ENCODE measurements around the gene IVNS1ABP.

The IVNS1ABP gene

DNA sequence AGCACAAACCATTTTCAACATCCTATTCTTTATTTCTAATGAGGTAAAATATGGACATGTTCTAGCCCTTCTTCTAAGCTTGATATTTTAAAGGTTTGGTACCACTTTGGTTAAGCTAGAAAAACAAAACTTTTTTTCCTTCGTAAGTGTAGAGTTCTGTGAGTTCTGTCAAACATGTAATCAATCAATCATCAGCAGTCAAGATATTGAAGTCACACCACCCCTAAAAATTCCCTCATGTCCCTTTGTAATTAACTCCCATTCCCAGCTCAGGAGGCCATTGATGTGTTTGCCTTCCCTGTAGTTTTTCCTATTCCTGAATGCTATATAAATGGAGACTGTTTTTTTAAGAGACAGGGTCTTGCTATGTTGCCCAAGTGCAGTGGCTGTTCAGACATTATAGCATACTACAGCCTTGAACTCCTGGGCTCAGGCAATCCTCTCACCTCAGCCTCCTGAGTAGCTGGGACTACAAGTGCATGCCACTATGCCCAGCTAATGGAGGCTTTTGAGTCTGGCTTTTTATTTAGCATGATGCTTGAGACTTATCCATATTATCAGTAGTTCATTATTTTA, 23.0 kb downstream of the IVNS1ABP start:
- DNase-seq (ENCODE audit: low read depth, low spot score): no peak

DNA sequence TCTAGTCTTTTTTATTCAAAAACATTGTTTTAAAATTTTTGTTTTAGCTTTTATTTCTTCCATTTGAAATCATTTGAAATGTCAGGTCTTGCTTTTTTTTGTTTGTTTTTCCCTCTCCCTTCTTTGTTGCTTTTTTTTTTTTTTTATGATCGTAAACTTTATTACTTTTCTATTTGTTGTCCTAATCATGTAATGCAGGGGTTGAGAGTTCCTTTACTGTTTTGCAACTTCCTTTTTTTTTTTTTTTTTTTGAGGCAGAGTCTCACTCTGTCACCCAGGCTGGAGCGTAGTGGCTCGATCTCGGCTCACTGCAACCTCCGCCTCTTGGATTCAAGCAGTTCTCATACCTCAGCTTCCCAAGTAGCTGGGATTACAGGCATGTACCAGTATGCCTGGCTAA, 24.8 kb downstream of the IVNS1ABP start:
- no peak for DNase-seq (ENCODE audit: low read depth, low spot score)

DNA sequence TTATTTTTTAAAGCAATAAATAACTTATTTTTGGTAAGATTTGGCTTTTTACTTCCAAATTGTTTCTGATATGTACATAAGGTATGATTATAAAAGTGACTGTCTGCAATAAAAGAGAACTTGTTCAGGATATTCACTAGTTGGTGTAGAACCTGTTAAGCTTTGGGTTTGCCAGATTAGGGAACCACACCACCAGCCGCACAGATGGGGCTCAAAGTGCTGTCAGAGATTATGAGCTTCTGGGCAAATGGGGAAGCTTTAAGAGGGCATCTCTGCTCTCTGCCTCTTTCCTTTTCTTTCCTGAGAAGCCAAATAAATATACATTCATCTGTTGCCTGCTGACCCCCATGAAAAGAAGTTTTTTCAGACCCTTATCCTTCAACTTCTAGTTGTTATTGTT, 25.4 kb downstream of the IVNS1ABP start:
- DNase-seq (ENCODE audit: low read depth, low spot score): no peak

GRCh38 chr1:185291159-185291558, 25.9 kb downstream of the IVNS1ABP start:
- no peak for DNase-seq (ENCODE audit: low read depth, low spot score)

DNA sequence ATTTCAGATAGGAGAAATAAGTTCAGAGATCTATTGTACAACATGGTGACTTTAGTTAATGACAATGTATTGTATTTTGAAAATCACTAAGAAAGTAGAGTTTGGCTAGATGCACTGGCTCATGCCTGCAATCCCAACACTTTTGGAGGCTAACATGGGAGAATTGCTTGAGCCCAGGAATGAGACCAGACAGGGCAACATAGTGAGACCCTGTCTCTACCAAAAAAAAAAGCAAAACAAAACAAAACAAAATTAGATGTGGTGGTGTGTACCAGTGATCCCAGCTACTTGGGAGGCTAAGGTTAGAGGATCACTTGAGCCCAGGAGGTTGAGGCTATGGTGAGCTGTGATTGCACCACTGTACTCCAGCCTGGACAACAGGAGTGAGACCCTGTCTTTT, 27.2 kb downstream of the IVNS1ABP start:
- no peak for DNase-seq (ENCODE audit: low read depth, low spot score)

DNA sequence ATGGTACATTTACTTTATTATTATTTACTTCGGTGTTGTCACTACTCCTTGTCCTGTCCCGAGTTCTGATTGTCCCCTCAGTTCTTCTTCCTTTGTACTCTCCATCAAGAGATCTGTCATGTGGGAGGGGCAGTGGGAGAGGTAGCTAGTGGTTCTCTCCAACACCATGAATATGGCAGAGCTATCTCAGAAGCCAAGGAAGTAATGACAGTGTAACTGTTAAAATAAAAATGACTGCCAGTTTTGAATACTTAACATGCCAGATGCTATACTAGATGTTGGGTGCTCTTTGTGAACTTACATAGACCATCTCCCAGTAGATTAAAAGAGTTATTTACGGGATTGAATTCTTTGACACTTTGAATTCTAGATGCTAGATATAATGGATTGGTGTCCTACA, 28.6 kb downstream of the IVNS1ABP start:
- no peak for DNase-seq (ENCODE audit: low read depth, low spot score)

DNA sequence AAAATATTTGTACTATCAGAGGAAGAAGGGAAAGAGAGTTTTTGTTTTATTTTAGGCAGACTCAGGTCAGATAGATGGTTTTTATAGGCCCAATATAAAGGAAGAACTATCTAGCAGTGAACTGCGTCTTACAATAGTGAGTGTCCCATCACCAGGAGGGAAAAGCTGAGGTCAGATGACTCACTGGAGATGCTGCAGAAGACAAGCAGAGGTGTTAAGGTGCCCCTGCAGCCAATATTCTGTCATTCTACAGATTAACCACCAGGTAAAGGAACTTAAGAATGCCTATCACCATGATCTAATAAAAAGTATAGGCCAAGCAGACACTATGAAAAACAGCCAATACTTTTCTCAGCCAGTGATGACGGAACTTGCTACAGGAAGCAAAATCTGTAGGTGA, 29.6 kb downstream of the IVNS1ABP start:
- DNase-seq (ENCODE audit: low read depth, low spot score): no peak

DNA sequence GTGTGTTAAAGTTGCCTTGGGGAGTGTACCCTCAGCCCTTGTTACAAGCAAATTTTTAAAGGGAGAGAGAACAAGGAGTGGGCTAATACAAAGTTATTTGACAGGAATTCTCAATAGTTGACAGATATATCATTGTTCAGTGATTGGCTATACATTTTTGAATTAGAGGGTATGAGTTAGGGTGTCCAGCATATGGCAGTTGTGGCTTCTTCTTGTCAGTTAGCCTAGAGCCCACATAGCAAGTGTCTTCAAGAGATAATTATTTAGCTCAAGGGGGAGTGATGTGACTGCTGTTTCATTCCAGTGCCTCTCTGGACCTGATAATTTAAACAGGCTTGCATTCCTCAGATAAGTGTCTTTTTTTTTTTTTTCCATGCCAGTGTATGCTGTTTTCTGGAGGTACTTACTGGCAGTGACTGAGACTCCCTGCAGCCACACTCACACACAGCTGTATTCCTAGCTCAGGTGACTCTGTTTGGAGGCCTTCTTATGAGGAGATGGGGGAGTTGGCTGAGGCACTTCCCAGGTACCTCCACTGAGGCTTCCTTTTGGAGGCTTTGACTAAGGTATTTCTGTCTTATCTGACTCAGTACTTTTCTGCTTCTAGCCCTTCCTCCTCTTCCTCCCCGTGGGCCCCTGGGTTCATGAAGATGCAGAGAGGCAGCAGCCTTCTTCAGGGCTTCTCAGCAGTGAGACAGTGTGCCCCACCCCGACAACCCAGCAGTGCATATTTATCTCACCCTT, 32.3 kb downstream of the IVNS1ABP start:
- DNase-seq (ENCODE audit: low read depth, low spot score): peak; percentile 65

DNA sequence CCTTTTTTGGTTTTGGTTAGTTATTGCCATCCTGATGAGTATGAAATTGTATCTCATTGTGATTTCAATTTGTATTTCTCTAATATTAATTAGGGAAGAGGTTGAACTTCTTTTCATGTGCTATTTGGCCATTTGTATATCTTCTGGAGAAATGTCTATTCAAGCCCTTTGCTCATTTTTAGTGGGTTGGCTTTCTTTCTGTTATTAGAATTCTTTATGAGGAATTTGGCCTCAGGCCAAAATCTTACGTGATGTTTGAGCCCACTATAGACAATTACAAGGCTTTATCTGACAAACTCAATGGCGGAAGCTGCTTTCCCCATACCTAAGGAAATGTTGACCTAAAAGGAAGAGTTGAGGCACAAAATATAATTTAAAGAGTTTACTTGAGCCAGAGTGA, 32.9 kb downstream of the IVNS1ABP start:
- DNase-seq (ENCODE audit: low read depth, low spot score): no peak

- no peak for DNase-seq (ENCODE audit: low read depth, low spot score)
Measured at GRCh38 chr1:185281245-185281644, 35.8 kb downstream of the IVNS1ABP start.

- no peak for DNase-seq (ENCODE audit: low read depth, low spot score)
Measured at GRCh38 chr1:185280589-185280988, 36.5 kb downstream of the IVNS1ABP start.

DNA sequence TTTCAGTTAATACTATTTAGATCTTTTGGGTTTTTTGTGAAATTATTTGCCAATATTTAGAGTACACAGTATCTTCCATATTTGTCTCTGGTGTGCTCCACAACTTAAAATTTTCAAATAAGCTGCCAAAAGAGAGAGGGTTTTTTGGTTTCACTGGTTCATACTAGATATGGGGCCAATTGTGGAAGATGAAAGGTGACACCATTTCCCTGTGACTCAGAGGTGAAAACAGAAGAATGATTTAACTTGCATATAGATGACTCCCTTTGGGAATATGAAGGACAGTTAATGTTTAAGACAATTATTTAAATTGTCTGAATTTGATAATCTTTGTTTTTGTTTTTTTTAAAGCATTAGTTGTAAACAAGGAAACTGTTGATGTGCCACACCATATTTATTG, 37.5 kb downstream of the IVNS1ABP start:
- no peak for DNase-seq (ENCODE audit: low read depth, low spot score)

- DNase-seq (ENCODE audit: low read depth, low spot score): no peak
Measured at GRCh38 chr1:185271921-185272320, 45.1 kb downstream of the IVNS1ABP start.

- no peak for DNase-seq (ENCODE audit: low read depth, low spot score)
Measured at GRCh38 chr1:185268352-185268751, 48.7 kb downstream of the IVNS1ABP start.

- DNase-seq (ENCODE audit: low read depth, low spot score): no peak
Measured at GRCh38 chr1:185267701-185268100, 49.3 kb downstream of the IVNS1ABP start.

DNA sequence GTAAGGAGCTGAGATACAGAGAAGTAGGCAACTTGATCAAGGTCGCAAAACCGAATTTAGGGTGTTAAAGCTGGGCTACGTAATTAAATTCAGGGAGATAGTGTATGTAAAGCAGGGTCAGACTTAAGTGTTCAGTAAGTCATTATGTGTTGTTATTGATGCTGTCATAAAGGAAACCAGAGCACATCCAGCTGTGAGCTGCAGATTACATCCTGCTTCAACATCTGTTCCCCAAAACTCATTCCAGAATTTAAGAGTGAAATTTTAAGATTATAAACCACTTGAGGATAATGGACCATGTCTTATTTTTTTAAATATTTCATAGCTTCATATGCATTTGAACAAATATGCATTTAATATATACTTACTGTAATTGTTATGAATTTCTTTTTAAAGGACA, 49.7 kb downstream of the IVNS1ABP start:
- no peak for DNase-seq (ENCODE audit: low read depth, low spot score)

DNA sequence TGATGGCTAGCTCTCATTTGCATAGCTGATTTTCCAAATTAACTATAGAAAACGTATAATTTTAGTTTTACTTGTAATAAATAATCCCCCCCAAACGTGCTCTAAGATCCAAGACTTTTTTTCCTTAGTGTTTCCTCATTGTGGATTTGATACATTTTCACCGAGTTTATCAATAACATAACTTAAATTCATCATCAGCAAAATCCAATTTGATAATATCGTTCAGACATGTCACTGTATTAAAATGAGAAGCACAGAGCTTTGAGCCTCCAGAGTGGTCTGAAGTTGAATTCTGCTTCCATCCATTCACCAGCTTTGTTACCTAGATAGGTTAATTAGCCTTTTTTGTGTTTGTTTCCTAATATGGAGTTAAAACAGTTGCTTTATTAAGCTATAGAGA, 51.7 kb downstream of the IVNS1ABP start:
- no peak for DNase-seq (ENCODE audit: low read depth, low spot score)

- no peak for DNase-seq (ENCODE audit: low read depth, low spot score)
Measured at GRCh38 chr1:185263780-185264179, 53.3 kb downstream of the IVNS1ABP start.

DNA sequence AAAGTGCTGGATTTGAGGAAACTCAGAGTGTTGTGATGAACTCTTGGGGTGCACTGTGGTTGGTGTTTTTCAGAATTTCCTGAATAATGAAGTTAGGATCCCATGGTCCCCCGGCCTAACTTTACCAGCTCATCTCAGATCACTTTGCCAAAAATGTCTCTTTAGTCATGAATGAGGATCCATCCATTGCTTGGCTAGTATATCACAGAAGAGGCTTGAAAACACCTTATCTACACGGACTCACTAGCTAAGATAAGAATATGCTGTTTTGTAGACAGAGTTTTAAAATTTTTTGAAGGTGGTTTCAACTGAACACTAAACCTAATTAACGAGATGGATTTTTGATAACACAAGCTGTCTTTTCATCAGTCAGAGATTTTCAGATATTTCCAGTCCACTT, 53.8 kb downstream of the IVNS1ABP start:
- DNase-seq (ENCODE audit: low read depth, low spot score): no peak

GRCh38 chr1:185262151-185262550, 54.9 kb downstream of the IVNS1ABP start:
- DNase-seq (ENCODE audit: low read depth, low spot score): no peak

- DNase-seq (ENCODE audit: low read depth, low spot score): no peak
Measured at GRCh38 chr1:185260611-185261010, 56.4 kb downstream of the IVNS1ABP start.

GRCh38 chr1:185258676-185259075, 58.4 kb downstream of the IVNS1ABP start:
- DNase-seq (ENCODE audit: low read depth, low spot score): no peak

DNA sequence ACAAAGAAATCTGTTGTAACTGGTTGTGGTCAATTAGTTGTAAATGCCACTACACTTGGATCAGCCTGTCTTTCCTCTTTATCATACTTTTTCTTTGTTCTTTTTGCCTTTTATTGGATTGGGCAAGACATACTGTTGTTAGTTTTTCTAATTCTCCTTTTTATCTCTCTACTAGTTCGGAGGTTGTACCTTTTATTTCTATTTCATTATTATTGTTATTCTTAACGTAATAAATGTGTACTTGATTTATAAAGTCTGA, 59.2 kb downstream of the IVNS1ABP start:
- no peak for DNase-seq (ENCODE audit: low read depth, low spot score)

Measured in ELF-1 (cell line).